ENCODE results near the gene ARHGEF37. TPM values are rescaled to one million over a fixed set of nuclear protein-coding genes. Genes with fewer than 3 reads are reported as not detected.

ARHGEF37 gene
- polyA plus RNA-seq, 1 donor from 2014 or later = 0.36 TPM

DNA sequence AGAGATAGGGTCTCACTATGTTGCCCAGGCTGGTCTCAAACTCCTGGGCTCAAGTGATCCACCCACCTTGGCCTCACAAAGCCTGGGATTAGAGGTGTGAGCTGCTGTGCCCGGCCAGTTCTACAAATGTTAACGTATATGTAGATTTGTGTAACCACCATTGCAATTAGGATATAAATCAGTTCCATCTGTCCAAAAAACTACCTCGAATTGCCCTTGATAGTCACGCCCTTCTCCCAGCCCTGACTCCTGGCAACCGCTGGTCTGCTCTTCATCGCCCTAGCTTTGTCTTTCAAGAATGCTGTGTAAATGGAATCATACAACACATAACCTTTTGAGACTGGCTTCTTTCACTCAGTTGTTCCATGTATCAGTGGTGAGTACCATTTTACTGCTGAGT is 102.7 kb downstream of the ARHGEF37 start:
- peaks cover 28 to 35% (median 29%) of the 10 kb centered on the region in 3 donors for H3K4me1 Mint-ChIP-seq
- H3K27ac Mint-ChIP-seq = no peak overlapping the region
- H3K36me3 Mint-ChIP-seq = peaks cover 3% of the 10 kb centered on the region
- H3K27me3 Mint-ChIP-seq = peaks cover 11% of the 10 kb centered on the region
- no peak overlapping the region for H3K4me3 Mint-ChIP-seq
- peaks cover 0 to 4% (median 0%) of the 10 kb centered on the region in 3 donors for H3K9me3 Mint-ChIP-seq

DNA sequence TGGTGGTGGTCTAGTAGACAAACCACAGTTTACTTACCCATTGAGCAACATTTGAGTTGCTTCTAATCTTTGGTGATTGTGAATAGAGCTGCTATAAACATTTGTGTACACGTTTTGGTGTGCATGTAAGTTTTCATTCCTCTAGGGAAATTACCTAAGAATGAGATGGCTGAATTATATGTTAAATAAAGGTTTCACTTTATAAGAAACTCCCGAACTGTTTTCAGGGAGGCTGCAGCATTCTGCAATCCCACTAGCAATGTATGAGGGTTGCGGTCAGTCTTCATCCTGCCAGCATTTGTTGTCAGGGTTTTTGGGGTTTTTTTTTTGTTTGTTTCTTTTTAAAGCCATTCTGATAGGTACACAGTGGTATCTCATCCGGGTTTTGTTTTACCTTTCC is 103.1 kb downstream of the ARHGEF37 start:
- Mint-ChIP-seq H3K36me3 (peaks cover 3% of the 10 kb centered on the region), H3K4me3 (no peak overlapping the region), H3K4me1 (peaks cover 28 to 34% (median 29%) of the 10 kb centered on the region in 3 donors), H3K27me3 (peaks cover 14% of the 10 kb centered on the region), H3K27ac (no peak overlapping the region), H3K9me3 (peaks cover 0 to 4% (median 0%) of the 10 kb centered on the region in 3 donors)

Other genes with a start within 250 kb of the ARHGEF37 start
- 1.8 TPM for gene GRPEL2, start 236.0 kb upstream of the ARHGEF37 start, polyA plus RNA-seq
- gene PCYOX1L, start 223.5 kb upstream of the ARHGEF37 start, polyA plus RNA-seq = 7.7 TPM
- gene IL17B, start 202.2 kb upstream of the ARHGEF37 start, polyA plus RNA-seq = not detected
- 124 TPM for gene CSNK1A1, start 30.1 kb upstream of the ARHGEF37 start, polyA plus RNA-seq
- gene PPARGC1B, start 148.8 kb downstream of the ARHGEF37 start, polyA plus RNA-seq = 10.9 TPM